ENCODE data around the gene DUSP15. TPM values are rescaled to one million over a fixed set of nuclear protein-coding genes. Genes with fewer than 3 reads are reported as not detected.

DUSP15 gene
- total RNA-seq, 4 donors from 2014 or later: 0.49 to 1.2 TPM; not detected in 2

DNA sequence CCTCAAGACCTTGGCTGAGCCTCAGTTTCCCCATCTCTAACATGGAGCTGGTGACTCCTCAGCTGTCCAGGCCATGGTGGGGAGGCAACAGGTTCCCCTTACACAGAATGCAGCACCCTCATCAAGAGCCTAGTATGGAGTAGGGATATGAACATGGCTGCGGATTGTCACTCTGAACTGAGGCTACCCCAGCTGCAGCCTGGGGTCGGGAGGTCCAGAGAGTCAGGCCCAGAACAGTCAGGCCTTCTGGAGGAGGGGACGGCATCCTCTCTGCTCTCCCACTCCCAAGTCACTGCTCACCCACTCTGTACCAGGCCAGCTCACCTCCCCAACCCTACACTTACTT is 23.6 kb downstream of the DUSP15 start:
- TF ChIP-seq, protein P1, sequence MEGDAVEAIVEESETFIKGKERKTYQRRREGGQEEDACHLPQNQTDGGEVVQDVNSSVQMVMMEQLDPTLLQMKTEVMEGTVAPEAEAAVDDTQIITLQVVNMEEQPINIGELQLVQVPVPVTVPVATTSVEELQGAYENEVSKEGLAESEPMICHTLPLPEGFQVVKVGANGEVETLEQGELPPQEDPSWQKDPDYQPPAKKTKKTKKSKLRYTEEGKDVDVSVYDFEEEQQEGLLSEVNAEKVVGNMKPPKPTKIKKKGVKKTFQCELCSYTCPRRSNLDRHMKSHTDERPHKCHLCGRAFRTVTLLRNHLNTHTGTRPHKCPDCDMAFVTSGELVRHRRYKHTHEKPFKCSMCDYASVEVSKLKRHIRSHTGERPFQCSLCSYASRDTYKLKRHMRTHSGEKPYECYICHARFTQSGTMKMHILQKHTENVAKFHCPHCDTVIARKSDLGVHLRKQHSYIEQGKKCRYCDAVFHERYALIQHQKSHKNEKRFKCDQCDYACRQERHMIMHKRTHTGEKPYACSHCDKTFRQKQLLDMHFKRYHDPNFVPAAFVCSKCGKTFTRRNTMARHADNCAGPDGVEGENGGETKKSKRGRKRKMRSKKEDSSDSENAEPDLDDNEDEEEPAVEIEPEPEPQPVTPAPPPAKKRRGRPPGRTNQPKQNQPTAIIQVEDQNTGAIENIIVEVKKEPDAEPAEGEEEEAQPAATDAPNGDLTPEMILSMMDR (IDR thresholded peaks at IDR 0.05; ENCODE audit: low read depth): no peak

DNA sequence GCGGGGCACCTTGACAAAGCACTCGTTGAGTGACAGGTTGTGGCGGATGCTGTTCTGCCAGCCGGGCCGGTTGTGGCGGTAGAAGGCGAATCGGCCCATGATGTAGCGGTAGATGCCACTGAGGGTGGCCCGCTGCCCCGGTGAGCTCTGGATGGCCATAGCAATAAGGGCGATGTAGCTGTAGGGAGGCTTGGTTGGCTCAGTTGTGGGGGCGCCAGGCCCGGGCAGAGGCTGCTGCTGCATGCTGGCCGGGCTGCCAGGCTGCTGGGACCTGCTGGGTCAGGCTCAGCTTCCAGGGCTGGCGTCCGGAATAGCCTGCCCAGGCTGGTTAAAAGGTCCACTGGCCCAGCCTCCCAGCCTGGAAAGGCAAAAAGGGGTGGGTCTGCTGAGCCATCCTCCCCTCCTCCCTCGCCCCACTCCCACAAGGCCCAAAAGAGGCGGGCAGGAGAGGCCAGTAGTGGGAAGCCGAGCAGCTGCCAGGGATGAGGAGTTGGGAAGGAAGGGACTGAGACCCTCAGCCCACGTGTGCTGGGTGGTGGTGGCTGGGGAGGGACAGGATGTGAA is 24.9 kb downstream of the DUSP15 start, which contains the start of gene FOXS1:
Gene FOXS1 (minus strand): TSS at position 305 of the 564 bp plus-strand sequence. CDS start 62 bp downstream, at position 243.
- TF ChIP-seq, protein P1 (IDR thresholded peaks at IDR 0.05; ENCODE audit: low read depth): no peak

DNA sequence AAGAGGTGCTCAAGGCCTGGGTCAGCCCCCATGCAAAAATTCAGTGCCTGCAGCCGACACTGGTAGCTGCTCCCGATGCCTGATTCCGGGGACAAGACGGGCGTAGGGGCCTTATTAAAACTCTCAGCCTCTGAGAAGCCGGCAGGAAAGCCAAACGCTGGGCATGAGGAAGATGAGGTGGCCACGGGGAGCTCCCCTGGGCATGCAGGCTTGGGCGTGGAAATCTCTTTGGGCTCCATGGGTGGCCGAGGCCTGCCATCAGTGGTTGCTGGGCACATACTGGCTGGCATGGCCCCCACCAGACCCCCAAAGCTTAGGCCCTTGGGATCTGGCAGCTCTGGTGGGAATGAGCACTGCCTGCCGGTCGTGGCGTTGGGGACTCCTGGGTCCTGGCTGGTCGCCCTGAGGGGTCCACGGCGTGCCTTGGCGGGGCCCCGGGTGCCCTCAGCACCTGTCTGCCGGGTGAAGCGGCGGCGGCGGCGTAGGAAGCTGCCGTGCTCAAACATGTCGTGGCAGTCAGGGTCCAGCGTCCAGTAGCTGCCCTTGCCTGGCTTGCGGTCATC is 25.5 kb downstream of the DUSP15 start:
- TF ChIP-seq, protein P1 (IDR thresholded peaks at IDR 0.05; ENCODE audit: low read depth): no peak

DNA sequence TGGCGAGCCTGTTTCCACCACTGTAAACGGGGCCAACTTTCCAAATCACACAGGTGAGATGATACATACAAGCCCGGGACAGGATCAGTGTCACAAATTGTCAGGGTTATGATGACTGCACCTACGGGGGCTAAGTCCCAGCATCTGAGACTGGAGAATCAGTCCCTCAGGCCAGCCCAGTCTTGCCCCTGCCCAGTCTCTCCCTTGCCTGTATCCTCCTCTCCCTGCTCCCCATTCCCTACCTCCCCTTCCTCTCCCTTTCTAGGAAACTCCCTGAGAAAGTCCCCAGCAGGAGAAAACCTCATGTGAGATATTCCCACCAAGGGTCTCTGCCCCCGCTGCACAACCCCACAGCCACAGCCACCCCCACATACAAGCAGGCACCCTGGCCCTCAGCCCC is 26.4 kb downstream of the DUSP15 start:
- TF ChIP-seq, protein P1 (IDR thresholded peaks at IDR 0.05; ENCODE audit: low read depth): no peak

DNA sequence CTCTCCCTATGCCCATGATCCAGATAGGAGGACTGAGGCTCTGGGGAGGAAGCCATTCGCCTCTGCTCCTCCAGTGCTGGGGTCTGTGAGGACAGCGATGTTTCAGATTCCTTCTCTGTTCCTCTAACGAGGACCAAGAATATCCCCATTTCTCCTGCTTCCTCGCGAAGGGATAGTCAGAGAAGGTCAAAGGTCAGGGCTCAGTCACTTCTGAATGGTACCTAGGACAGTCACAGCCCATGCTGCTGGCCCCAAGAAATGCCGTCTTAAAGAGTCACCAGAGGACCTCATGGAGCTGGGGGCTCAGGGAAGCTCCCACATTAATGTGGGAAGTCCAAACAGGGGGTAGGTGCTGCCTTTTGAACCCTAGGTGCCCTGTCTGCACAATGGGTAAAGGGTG is 27.0 kb downstream of the DUSP15 start:
- TF ChIP-seq, protein P1 (IDR thresholded peaks at IDR 0.05; ENCODE audit: low read depth): no peak

DNA sequence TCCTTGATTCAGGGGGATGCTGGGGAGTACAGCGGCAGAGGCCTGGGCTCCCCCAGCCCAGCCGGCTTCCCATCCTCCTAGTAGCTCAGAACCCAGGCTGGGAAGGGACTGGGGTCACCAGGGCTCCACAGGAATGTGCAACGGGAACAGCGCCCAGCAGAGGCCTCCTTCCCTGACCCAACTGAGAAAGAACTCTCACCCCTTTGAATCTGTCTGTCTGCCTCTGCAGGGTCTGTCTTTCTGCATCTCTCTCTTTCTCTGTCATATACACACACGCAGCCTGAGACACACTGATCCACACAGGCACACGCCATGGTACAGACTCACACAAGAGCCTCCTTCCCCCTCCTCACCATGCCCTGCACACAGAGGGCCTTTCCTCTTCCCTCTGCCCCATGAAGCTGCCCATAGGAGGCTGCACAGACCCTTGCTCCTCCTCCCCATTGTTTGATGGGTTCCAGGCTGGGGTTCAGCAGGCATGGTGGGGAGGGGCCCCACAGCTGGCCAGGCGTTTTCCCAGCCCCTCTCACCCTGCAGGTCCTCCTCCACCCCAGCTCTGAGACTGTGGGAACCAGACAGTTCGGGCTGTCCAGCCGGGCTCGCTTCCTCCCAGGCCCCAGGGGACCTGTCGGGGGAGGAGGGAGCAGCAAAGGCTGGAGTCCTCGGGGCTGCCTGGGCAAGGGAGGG is 27.7 kb downstream of the DUSP15 start:
- TF ChIP-seq, protein P1 (IDR thresholded peaks at IDR 0.05; ENCODE audit: low read depth): no peak

DNA sequence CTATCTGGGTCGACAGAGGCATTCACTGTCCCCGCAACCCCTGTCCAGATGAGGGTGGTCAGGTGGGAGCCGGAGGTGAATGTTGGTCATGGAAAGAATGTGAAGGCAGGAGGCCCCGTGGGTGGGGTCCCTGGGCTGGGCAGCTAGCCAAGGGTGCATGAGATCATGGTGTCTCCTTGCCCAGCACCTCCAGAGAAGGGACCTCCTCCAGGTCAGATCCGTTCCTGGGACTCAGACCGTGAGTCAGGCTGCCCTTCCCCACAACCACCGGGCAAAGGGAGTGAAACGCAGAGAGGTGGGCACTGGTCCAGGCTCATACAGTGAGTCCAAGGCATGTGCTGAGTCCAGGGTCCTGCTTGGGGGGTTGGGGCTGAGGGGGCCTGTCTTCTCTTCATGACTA is 28.4 kb downstream of the DUSP15 start:
- TF ChIP-seq, protein P1 (IDR thresholded peaks at IDR 0.05; ENCODE audit: low read depth): no peak
